HepG2 (cell line): ENCODE data around the gene CTIF. TPM values are rescaled to one million over a fixed set of nuclear protein-coding genes. Genes with fewer than 3 reads are reported as not detected.

Experiments used
- ATAC-seq: fragments of 200-7000 bp; cut with Tn5 transposase; 3 replicates; pipeline ENCODE4 v1.9.1; 2020; ENCODE audit warnings: mild to moderate bottlenecking, moderate library complexity
- BruUV-seq: library from RNA; stranded (reverse); fragments of 400-500 nt; replicated peaks from 2 replicates; lab custom pipeline; 2021; lab: Mats Ljungman, UMichigan
- CTCF ChIA-PET: fragments of 300-600 bp; formaldehyde crosslinking; extraction: SDS; loops from one replicate; lab custom pipeline; 2021; ENCODE audit warnings: low total read pairs, inconsistent platforms, low intra/inter-chr PET ratio; lab: Yijun Ruan, JAX
- POLR2A ChIA-PET: fragments of 350-600 bp; sonication (Branson Sonifier 250); formaldehyde crosslinking; loops from one replicate; lab custom pipeline; 2020; ENCODE audit warnings: antibody characterized with exemption, inconsistent platforms; lab: Yijun Ruan, JAX
- DNase-seq: peaks from one replicate; pipeline ENCODE4 v3.0.0-alpha.2; 2015; ENCODE audit warnings: low spot score
- FAIRE-seq: peaks from 3 replicates; lab custom pipeline; 2011; peaks lifted over from hg19 to GRCh38; lab: Jason Lieb, UNC
- H2AFZ ChIP-seq: one replicate; pipeline ENCODE4 v1.6.1; 2011; ENCODE audit warnings: low read length, inconsistent platforms
- H3K27ac ChIP-seq: fragments of 300-600 bp; 3 replicates; pipeline ENCODE4 v1.8.0; 2011; ENCODE audit warnings: mixed run types, mild to moderate bottlenecking, mixed read lengths, low read length, inconsistent platforms; ENCODE audit not compliant: insufficient read depth; ENCODE audit errors: extremely low read length
- H3K27me3 ChIP-seq, 2 experiments: fragments of 200-600 bp in 1 of 2; 2 replicates in 1 of 2; 3 replicates in 1 of 2; pipeline versions ENCODE4 v1.6.0 to v1.8.0; 2011; ENCODE audit warnings: low read length in 2 of 2, mild to moderate bottlenecking in 2 of 2, moderate library complexity in 2 of 2, inconsistent platforms in 1 of 2; ENCODE audit not compliant: insufficient read depth in 2 of 2, control insufficient read depth in 1 of 2
- H3K36me3 ChIP-seq, 2 experiments: fragments of 200-600 bp in 1 of 2; replicated peaks in 1 of 2; 2 replicates in 1 of 2; 3 replicates in 1 of 2; pipeline versions ENCODE4 v1.5.1 to v1.8.0; 2011; ENCODE audit warnings: low read length in 2 of 2, inconsistent platforms in 1 of 2; ENCODE audit not compliant: insufficient read depth in 2 of 2, control insufficient read depth in 1 of 2
- H3K4me1 ChIP-seq: 2 replicates; pipeline ENCODE4 v1.5.1; 2012; ENCODE audit warnings: low read length, inconsistent platforms; ENCODE audit not compliant: insufficient read depth
- H3K4me2 ChIP-seq: 2 replicates; pipeline ENCODE4 v1.6.0; 2011; ENCODE audit warnings: low read depth, low read length, inconsistent platforms
- H3K4me3 ChIP-seq, 3 experiments: fragments of 200-600 bp in 1 of 3; sonication (generic), shearing (Covaris generic) in 1 of 3; replicated peaks in 1 of 3; 2 replicates each; pipeline ENCODE4 v1.5.1; 2011 to 2016; ENCODE audit warnings: low read length in 3 of 3, inconsistent platforms in 2 of 3, low read depth in 2 of 3, mild to moderate bottlenecking in 2 of 3, control low read depth in 1 of 3, mixed read lengths in 1 of 3; ENCODE audit not compliant: insufficient read depth in 1 of 3
- H3K79me2 ChIP-seq: one replicate; pipeline ENCODE4 v1.6.1; 2011; ENCODE audit warnings: low read length, inconsistent platforms; ENCODE audit not compliant: insufficient read depth
- H3K9ac ChIP-seq: 2 replicates; pipeline ENCODE4 v1.6.0; 2011; ENCODE audit warnings: mild to moderate bottlenecking, low read depth, low read length, inconsistent platforms; ENCODE audit not compliant: insufficient read depth
- H3K9me3 ChIP-seq: 2 replicates; pipeline ENCODE4 v1.5.1; 2012; ENCODE audit warnings: mild to moderate bottlenecking, low read length
- H4K20me1 ChIP-seq: 2 replicates; pipeline ENCODE4 v1.6.0; 2011; ENCODE audit warnings: inconsistent platforms, mild to moderate bottlenecking, low read length, moderate library complexity; ENCODE audit not compliant: insufficient read depth
- CC2D1A ChIP-seq: sonication (generic); formaldehyde crosslinking; IDR thresholded peaks from 2 replicates; pipeline ENCODE4 v1.8.1; 2023; ENCODE audit warnings: mild to moderate bottlenecking, missing genetic modification reagents
- LRRFIP1 ChIP-seq: sonication (generic); formaldehyde crosslinking; conservative IDR thresholded peaks from 2 replicates; pipeline ENCODE4 v1.4.0; 2020; ENCODE audit warnings: missing genetic modification reagents
- NFE2L1 ChIP-seq: sonication (generic); formaldehyde crosslinking; IDR thresholded peaks from 2 replicates; pipeline ENCODE4 v1.4.0; 2020; ENCODE audit warnings: missing genetic modification reagents, mild to moderate bottlenecking, borderline replicate concordance
- PAX8 ChIP-seq: sonication (generic); formaldehyde crosslinking; IDR thresholded peaks from 2 replicates; pipeline ENCODE4 v1.8.0; 2022; ENCODE audit warnings: mild to moderate bottlenecking, missing genetic modification reagents, borderline replicate concordance
- SIX4 ChIP-seq: sonication (generic); formaldehyde crosslinking; IDR thresholded peaks from 2 replicates; pipeline ENCODE4 v1.4.0; 2020; ENCODE audit warnings: missing genetic modification reagents
- SOX5 ChIP-seq: IDR thresholded peaks from 2 replicates; pipeline ENCODE4 v1.6.1; 2016; ENCODE audit warnings: borderline replicate concordance
- TBP ChIP-seq: sonication (generic); formaldehyde crosslinking; IDR thresholded peaks from 2 replicates; pipeline ENCODE4 v1.5.0; 2020; ENCODE audit warnings: missing genetic modification reagents
- TFAP4 ChIP-seq: sonication (generic); IDR thresholded peaks from 2 replicates; pipeline ENCODE4 v1.6.1; 2016; ENCODE audit warnings: low read depth, borderline replicate concordance
- ZNF30 ChIP-seq: sonication (generic); formaldehyde crosslinking; IDR thresholded peaks from 2 replicates; pipeline ENCODE4 v1.5.0; 2020; ENCODE audit warnings: mild to moderate bottlenecking, missing genetic modification reagents
- ZNF337 ChIP-seq: sonication (generic); formaldehyde crosslinking; IDR thresholded peaks from 2 replicates; pipeline ENCODE4 v1.5.1; 2020; ENCODE audit warnings: missing genetic modification reagents, low read depth, mild to moderate bottlenecking, borderline replicate concordance
- ZNF431 ChIP-seq: sonication (generic); formaldehyde crosslinking; IDR thresholded peaks from 2 replicates; pipeline ENCODE4 v1.9.0; 2022; ENCODE audit warnings: missing genetic modification reagents, low read depth, mild to moderate bottlenecking, borderline replicate concordance
- ZNF773 ChIP-seq: sonication (generic); formaldehyde crosslinking; IDR thresholded peaks from 2 replicates; pipeline ENCODE4 v1.4.0; 2020; ENCODE audit warnings: missing genetic modification reagents, borderline replicate concordance
- ZNF777 ChIP-seq: sonication (generic); formaldehyde crosslinking; IDR thresholded peaks from 2 replicates; pipeline ENCODE4 v1.4.0; 2020; ENCODE audit warnings: missing genetic modification reagents
- WGBS: methylation state at CpG from one replicate; pipeline ENCODE4 v1.1.6; 2017; ENCODE audit warnings: low lambda C conversion rate; 5-methylcytosine and 5-hydroxymethylcytosine counted together
- in situ Hi-C: cut with HindIII; loops from 2 replicates; pipeline ENCODE4 v1.10.0; 2017; ENCODE audit warnings: low pct_unique_long_range_greater_than_20kb; ENCODE audit not compliant: extremely low pct_ligation_motif_present
- intact Hi-C: fragments of 100-400 bp; cut with micrococcal nuclease; formaldehyde crosslinking; loops from one replicate; pipeline ENCODE4 v1.10.0; 2022; ENCODE audit not compliant: unreplicated experiment
- polyA plus RNA-seq, 8 experiments: library from polyadenylated mRNA; depleted of rRNA in 3 of 8; stranded (reverse) in 7 of 8; unstranded in 1 of 8; fragments of >200 nt; fragmentation: Illumina TruSeq in 4 of 8; extraction: Trizol in 4 of 8; gene quantifications; 2 replicates each; pipeline versions ENCODE4 v1.2.1 to v1.2.3, GENCODE V29; 2011 to 2016; ENCODE audit warnings: low read depth in 4 of 8, missing spikeins in 1 of 8, mixed read lengths in 1 of 8; ENCODE audit not compliant: insufficient read depth in 1 of 8
- total RNA-seq, 5 experiments: library from RNA; depleted of rRNA; stranded (reverse); fragments of >200 nt; fragmentation: Illumina TruSeq; extraction: Trizol; gene quantifications; 2 replicates each; pipeline ENCODE4 v1.2.3, GENCODE V29; 2016; ENCODE audit warnings: low read depth in 1 of 5
- TF ChIP-seq, protein P1 (sequence below): sonication (generic); formaldehyde crosslinking; IDR thresholded peaks from 2 replicates; pipeline ENCODE4 v1.5.0; 2020; ENCODE audit warnings: missing genetic modification reagents, mild to moderate bottlenecking, borderline replicate concordance

CTIF gene
- total and polyA plus RNA-seq, 2 of the 13 experiments (the other 11 are each of a cell fraction or from before 2014, with no cell fraction given): 18.2 to 28.0 TPM

GRCh38 chr18:48815179-48815515 lies 276.3 kb downstream of the CTIF start (continued):
- no peak for TF ChIP-seq TFAP4
- TF ChIP-seq, all 625 proteins: peak for 0

- in situ Hi-C loops (no loop called here), intact Hi-C loops (no loop called here)
- 91% methylated on average over 5 of the region's 5 CpGs for WGBS
- Histone ChIP-seq H4K20me1 (no peaks in the 10 kb centered on the region), H3K27ac (no peak overlapping the region), H3K9ac (no peak overlapping the region), H3K4me3 (no peak overlapping the region), H3K9me3 (no peaks in the 10 kb centered on the region), H3K36me3 (peaks cover 13 to 29% of the 10 kb centered on the region in 2 experiments; a peak in 4 of 5 replicates), H3K4me2 (no peak overlapping the region), H2AFZ (no peak overlapping the region), H3K4me1 (no peaks in the 10 kb centered on the region), H3K79me2 (no peaks in the 10 kb centered on the region), H3K27me3 (no peaks in the 10 kb centered on the region)
- POLR2A ChIA-PET: no interaction called here
- no TSS peak for BruUV-seq
- TF ChIP-seq SOX5 (CRISPR knock-in tag) (no peak), ZNF773 (no peak), LRRFIP1 (no peak), PAX8 (CRISPR knock-in tag) (no peak), CC2D1A (CRISPR knock-in tag) (no peak), SIX4 (CRISPR knock-in tag) (no peak), ZNF30 (CRISPR knock-in tag) (no peak), ZNF777 (CRISPR knock-in tag) (no peak), TBP (no peak), ZNF337 (CRISPR knock-in tag) (no peak), ZNF431 (CRISPR knock-in tag) (no peak), NFE2L1 (CRISPR knock-in tag) (no peak)
- TF ChIP-seq, protein P1, sequence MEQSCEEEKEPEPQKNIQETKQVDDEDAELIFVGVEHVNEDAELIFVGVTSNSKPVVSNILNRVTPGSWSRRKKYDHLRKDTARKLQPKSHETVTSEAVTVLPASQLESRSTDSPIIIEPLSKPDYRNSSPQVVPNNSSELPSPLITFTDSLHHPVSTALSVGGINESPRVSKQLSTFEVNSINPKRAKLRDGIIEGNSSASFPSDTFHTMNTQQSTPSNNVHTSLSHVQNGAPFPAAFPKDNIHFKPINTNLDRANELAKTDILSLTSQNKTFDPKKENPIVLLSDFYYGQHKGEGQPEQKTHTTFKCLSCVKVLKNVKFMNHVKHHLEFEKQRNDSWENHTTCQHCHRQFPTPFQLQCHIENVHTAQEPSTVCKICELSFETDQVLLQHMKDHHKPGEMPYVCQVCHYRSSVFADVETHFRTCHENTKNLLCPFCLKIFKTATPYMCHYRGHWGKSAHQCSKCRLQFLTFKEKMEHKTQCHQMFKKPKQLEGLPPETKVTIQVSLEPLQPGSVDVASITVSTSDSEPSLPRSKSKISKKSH (CRISPR knock-in tag): no peak
- no peak for ATAC-seq
- CTCF ChIA-PET: no interaction called here
- no peak for FAIRE-seq
- DNase-seq: no peak
Measured at GRCh38 chr18:48815581-48816324, 276.9 kb downstream of the CTIF start.
